K562 (cell line): ENCODE data around the gene PNPLA7. TPM values are rescaled to one million over a fixed set of nuclear protein-coding genes. Genes with fewer than 3 reads are reported as not detected.
"Not testable (repeated sequence)": the region's sequence is repeated elsewhere in the genome, so short reads cannot be mapped to it uniquely, and the experiment has no call there.

Experiments
- ATAC-seq: fragments of 200-7000 bp; cut with Tn5 transposase; 3 replicates; pipeline ENCODE4 v1.9.1; 2020; ENCODE audit warnings: moderate library complexity
- BruUV-seq: library from RNA; stranded (reverse); fragments of 400-500 nt; replicated peaks from 2 replicates; lab custom pipeline; 2021; lab: Mats Ljungman, UMichigan
- CTCF ChIA-PET: fragments of 300-600 bp; formaldehyde crosslinking; extraction: SDS; loops from one replicate; lab custom pipeline; 2021; ENCODE audit warnings: low intra/inter-chr PET ratio; lab: Yijun Ruan, JAX
- POLR2A ChIA-PET: fragments of 300-600, 350-650 bp; sonication (Branson Sonifier 250); formaldehyde crosslinking; extraction: SDS; loops from one replicate; lab custom pipeline; 2021; ENCODE audit warnings: antibody characterized with exemption, inconsistent platforms; lab: Yijun Ruan, JAX
- DNase-seq, 4 experiments: peaks; one replicate each; pipeline versions ENCODE4 v3.0.0 to v3.0.0-alpha.2; 2011 to 2018; ENCODE audit warnings: low spot score in 3 of 4, mixed read lengths in 3 of 4; ENCODE audit errors: extremely low read depth in 1 of 4
- FAIRE-seq: peaks from 2 replicates; lab custom pipeline; 2011; peaks lifted over from hg19 to GRCh38; lab: Jason Lieb, UNC
- H2AFZ ChIP-seq: 2 replicates; pipeline ENCODE4 v1.6.0; 2011; ENCODE audit warnings: low read depth, low read length, control low read depth, inconsistent platforms
- H3K27ac ChIP-seq: fragments of 200-600 bp; 3 replicates; pipeline ENCODE4 v1.8.0; 2011; ENCODE audit warnings: low read depth, mild to moderate bottlenecking, control low read depth, inconsistent platforms, low read length, moderate library complexity, mixed read lengths; ENCODE audit errors: extremely low read depth
- H3K27me3 ChIP-seq, 2 experiments: fragments of 300-600 bp in 1 of 2; 2 replicates in 1 of 2; 3 replicates in 1 of 2; pipeline versions ENCODE4 v1.6.0 to v1.8.0; 2011; ENCODE audit warnings: inconsistent platforms in 2 of 2, low read length in 2 of 2, mild to moderate bottlenecking in 1 of 2, mixed read lengths in 1 of 2, moderate library complexity in 1 of 2; ENCODE audit not compliant: control insufficient read depth in 2 of 2, insufficient read depth in 2 of 2
- H3K36me3 ChIP-seq: fragments of 300-600 bp; 3 replicates; pipeline ENCODE4 v1.8.0; 2011; ENCODE audit warnings: mild to moderate bottlenecking, low read length, inconsistent platforms; ENCODE audit not compliant: control insufficient read depth, insufficient read depth
- H3K4me1 ChIP-seq, 2 experiments: fragments of 200-600 bp in 1 of 2; replicated peaks in 1 of 2; 2 replicates in 1 of 2; 3 replicates in 1 of 2; pipeline versions ENCODE4 v1.5.1 to v1.8.0; 2011; ENCODE audit warnings: inconsistent platforms in 2 of 2, low read length in 2 of 2, mild to moderate bottlenecking in 1 of 2, mixed read lengths in 1 of 2, moderate library complexity in 1 of 2; ENCODE audit not compliant: control insufficient read depth in 2 of 2, insufficient read depth in 2 of 2
- H3K4me2 ChIP-seq: 2 replicates; pipeline ENCODE4 v1.6.1; 2011; ENCODE audit warnings: low read length, control low read depth, inconsistent platforms, mixed read lengths; ENCODE audit not compliant: insufficient read depth
- H3K4me3 ChIP-seq: fragments of 200-600 bp; sonication (generic), shearing (Covaris generic); 2 replicates; pipeline ENCODE4 v1.5.1; 2016; ENCODE audit warnings: control low read depth, inconsistent platforms
- H3K79me2 ChIP-seq: fragments of 200-600 bp; 3 replicates; pipeline ENCODE4 v1.8.0; 2011; ENCODE audit warnings: low read length, inconsistent platforms; ENCODE audit not compliant: control insufficient read depth, insufficient read depth
- H3K9ac ChIP-seq, 2 experiments: 2 replicates each; pipeline versions ENCODE4 v1.6.0 to v1.6.1; 2011; ENCODE audit warnings: low read depth in 2 of 2, low read length in 2 of 2, control low read depth in 1 of 2, inconsistent platforms in 1 of 2, mild to moderate bottlenecking in 1 of 2, mixed read lengths in 1 of 2; ENCODE audit not compliant: insufficient read depth in 1 of 2
- H3K9me1 ChIP-seq: one replicate; pipeline ENCODE4 v1.6.0; 2011; ENCODE audit warnings: inconsistent platforms, mild to moderate bottlenecking, low read length, moderate library complexity; ENCODE audit not compliant: control insufficient read depth, insufficient read depth
- H3K9me3 ChIP-seq: replicated peaks from 2 replicates; pipeline ENCODE4 v1.5.1; 2011; ENCODE audit warnings: low read depth, low read length, inconsistent platforms; ENCODE audit not compliant: control insufficient read depth, insufficient read depth
- H4K20me1 ChIP-seq: replicated peaks from 2 replicates; pipeline ENCODE4 v1.6.1; 2011; ENCODE audit warnings: low read length, inconsistent platforms, mixed read lengths; ENCODE audit not compliant: control insufficient read depth, insufficient read depth
- DMBX1 ChIP-seq: fragments of 250-450 bp; sonication (Bioruptor Pico); IDR thresholded peaks from 2 replicates; pipeline ENCODE4 v1.8.0; 2022; ENCODE audit warnings: inconsistent platforms, mild to moderate bottlenecking, moderate library complexity, borderline replicate concordance
- GABPA ChIP-seq: fragments of 200-800 bp; sonication (Bioruptor generic); conservative IDR thresholded peaks from 2 replicates; pipeline ENCODE4 v1.6.1; 2016; ENCODE audit warnings: low read depth, missing genetic modification characterization, missing compliant biosample characterization
- GTF2B ChIP-seq: IDR thresholded peaks from 2 replicates; pipeline ENCODE4 v1.6.1; 2011; ENCODE audit not compliant: insufficient read length; ENCODE audit errors: extremely low read depth
- HDAC1 ChIP-seq, 2 experiments: fragments of 450-650 bp; IDR thresholded peaks; 2 replicates each; pipeline ENCODE4 v1.6.1; 2016 to 2017; ENCODE audit warnings: inconsistent platforms in 1 of 2, mild to moderate bottlenecking in 1 of 2, moderate library complexity in 1 of 2
- HNRNPUL1 ChIP-seq: fragments of 200-400 bp; formaldehyde crosslinking; IDR thresholded peaks from 2 replicates; pipeline ENCODE4 v1.6.1; 2017; ENCODE audit warnings: low read length
- MNT ChIP-seq, 2 experiments: fragments of 450-650 bp; conservative IDR thresholded peaks; 2 replicates each; pipeline ENCODE4 v1.6.1; 2017; ENCODE audit warnings: mild to moderate bottlenecking in 2 of 2, moderate library complexity in 2 of 2
- RBM22 ChIP-seq: fragments of 200-400 bp; formaldehyde crosslinking; IDR thresholded peaks from 2 replicates; pipeline ENCODE4 v1.6.1; 2018; ENCODE audit warnings: low read length, low read depth; ENCODE audit not compliant: poor library complexity, severe bottlenecking
- ZBTB9 ChIP-seq: fragments of 450-650 bp; formaldehyde crosslinking; IDR thresholded peaks from 2 replicates; pipeline ENCODE4 v1.4.0; 2020; ENCODE audit warnings: mild to moderate bottlenecking, moderate library complexity
- ZNF134 ChIP-seq: fragments of 250-450 bp; sonication (Bioruptor Pico); conservative IDR thresholded peaks from 2 replicates; pipeline ENCODE4 v1.4.0; 2020
- ZNF184 ChIP-seq: sonication (generic); formaldehyde crosslinking; IDR thresholded peaks from 2 replicates; pipeline ENCODE4 v1.5.0; 2020; ENCODE audit warnings: missing genetic modification reagents
- ZNF274 ChIP-seq: IDR thresholded peaks from 2 replicates; pipeline ENCODE4 v1.6.1; 2011; ENCODE audit warnings: low read depth, mild to moderate bottlenecking, low read length, moderate library complexity, borderline replicate concordance
- WGBS: fragments of 100-300 bp; shearing (Covaris generic); methylation state at CpG from one replicate; pipeline ENCODE4 v1.1.6; 2016; ENCODE audit warnings: low coverage, mixed read lengths; ENCODE audit not compliant: insufficient coverage; ENCODE audit errors: missing lambda C conversion rate; 5-methylcytosine and 5-hydroxymethylcytosine counted together
- in situ Hi-C: fragments of 300-500 bp; cut with MboI; formaldehyde crosslinking; loops from 4 replicates; pipeline ENCODE4 v1.15.0; 2018; ENCODE audit warnings: inconsistent platforms, mixed read lengths
- intact Hi-C: fragments of 100-400 bp; cut with micrococcal nuclease; formaldehyde crosslinking; loops from 2 replicates; pipeline ENCODE4 v1.14.2; 2022
- polyA plus RNA-seq, 8 experiments: library from polyadenylated mRNA; depleted of rRNA in 4 of 8; stranded (reverse) in 5 of 8; unstranded in 3 of 8; fragments of >200 nt; fragmentation: Nextera tagmentation in 2 of 8; fragmentation: Illumina TruSeq in 1 of 8; extraction: Ambion mirVana in 2 of 8; extraction: Trizol in 1 of 8; gene quantifications; 2 replicates each; pipeline versions ENCODE4 v1.2.1 to v1.2.3, GENCODE V29; 2011 to 2014; ENCODE audit warnings: inconsistent platforms in 1 of 8, missing spikeins in 1 of 8
- total RNA-seq, 7 experiments: library from RNA; depleted of rRNA in 6 of 7; stranded (reverse); fragments of >200 nt in 6 of 7; fragmentation: Illumina TruSeq in 2 of 7; extraction: Trizol in 2 of 7; gene quantifications; 2 replicates each; pipeline versions ENCODE4 v1.2.1 to v1.2.3, GENCODE V29; 2011 to 2021; ENCODE audit warnings: low replicate concordance in 1 of 7

PNPLA7 gene
- total and polyA plus RNA-seq, 9 of the 15 experiments (the other 6 are each of a cell fraction or from before 2014, with no cell fraction given), result 0.01 to 0.85 (median 0.19) TPM; not detected in 1

- CTCF ChIA-PET, H3K79me2 ChIP-seq, H3K9me1 ChIP-seq, H3K9me3 ChIP-seq, in situ Hi-C loops, H3K4me2 ChIP-seq, BruUV-seq, H3K27me3 ChIP-seq, H3K4me3 ChIP-seq, H3K27ac ChIP-seq, ATAC-seq, POLR2A ChIA-PET, H3K36me3 ChIP-seq, H4K20me1 ChIP-seq, H3K9ac ChIP-seq, FAIRE-seq: not testable (repeated sequence)
- H2AFZ ChIP-seq, result peak overlapping the region; percentile 47
- peaks cover 11 to 29% of the 10 kb centered on the region in 2 experiments; a peak in 4 of 5 replicates for H3K4me1 ChIP-seq
- peak; percentile 56; the same call in 1 of the 2 replicates for TF ChIP-seq ZNF184 (CRISPR knock-in tag)
- TF ChIP-seq ZBTB9 (CRISPR knock-in tag), result peak; percentile 98
- peak; percentile 53 for TF ChIP-seq GABPA
- 59% methylated on average over 16 of the region's 16 CpGs for WGBS
- intact Hi-C loops, result loop anchor here (10.0 kb wide), 1 partner anchor 92 kb away; the partner anchor contains the start of gene ENTPD8
- DNase-seq, result peak in 1 of 4 experiments; percentile 26
Measured at GRCh38 chr9:137536594-137537131, 13.5 kb downstream of the PNPLA7 start.

- CTCF ChIA-PET, result interaction anchor here (0.9 to 1.0 kb wide), 2 partner anchors 44 to 90 kb away, joined by 3 read pairs; partner anchors contain the start of gene DPH7
- H4K20me1 ChIP-seq, result no peaks in the 10 kb centered on the region
- no peak for ATAC-seq
- intact Hi-C loops (loop anchor here (10.0 kb wide), 1 partner anchor 90 kb away; the partner anchor contains the start of gene ENTPD8), in situ Hi-C loops (no loop called here)
- no peaks in the 10 kb centered on the region for H3K27me3 ChIP-seq
- H3K4me1 ChIP-seq, result peaks cover 11 to 19% of the 10 kb centered on the region in 2 experiments; a peak in 4 of 5 replicates
- POLR2A ChIA-PET, result interaction anchor here (0.6 to 1.2 kb wide), 5 partner anchors 15 to 816 kb away, joined by 3 to 6 read pairs (median 5); partner anchors contain the start of genes MRPL41 and PNPLA7
- no peak for DNase-seq
- H3K79me2 ChIP-seq, result no peaks in the 10 kb centered on the region
- no peaks in the 10 kb centered on the region for H3K36me3 ChIP-seq
- BruUV-seq, result no TSS peak
- peak overlapping the region in 1 of 2 experiments; percentile 40; a peak in 2 of 4 replicates for H3K9ac ChIP-seq
- H3K4me2 ChIP-seq, result no peak overlapping the region
- H3K9me3 ChIP-seq, result no peaks in the 10 kb centered on the region
- H2AFZ ChIP-seq, result peak overlapping the region; percentile 98
- FAIRE-seq, result no peak
- H3K9me1 ChIP-seq, result no peaks in the 10 kb centered on the region
- H3K27ac ChIP-seq, result peak overlapping the region; percentile 11; the same call in 1 of the 3 replicates
- no peak overlapping the region for H3K4me3 ChIP-seq
- TF ChIP-seq DMBX1 (0 out of 2 replicates have a peak, but pooled peaks have one; percentile 39), MNT (conservative IDR thresholded peaks at IDR 0.05) (peak in 1 of 2 experiments; percentile 3; a peak in 2 of 4 replicates), HNRNPUL1 (no peak), ZNF274 (no peak), GTF2B (no peak), RBM22 (no peak), ZNF134 (no peak), HDAC1 (IDR thresholded peaks at IDR 0.05) (no peak)
Measured at GRCh38 chr9:137535120-137535428, 15.1 kb downstream of the PNPLA7 start.
